Fibroblast of skin of scalp (primary cell): ENCODE measurements around the gene RFXANK.
"Not testable (repeated sequence)": the region's sequence is repeated elsewhere in the genome, so short reads cannot be mapped to it uniquely, and the experiment has no call there.

Source experiments
- DNase-seq: peaks from one replicate; pipeline ENCODE4 v3.0.0-alpha.2; 2013

RFXANK gene

DNA sequence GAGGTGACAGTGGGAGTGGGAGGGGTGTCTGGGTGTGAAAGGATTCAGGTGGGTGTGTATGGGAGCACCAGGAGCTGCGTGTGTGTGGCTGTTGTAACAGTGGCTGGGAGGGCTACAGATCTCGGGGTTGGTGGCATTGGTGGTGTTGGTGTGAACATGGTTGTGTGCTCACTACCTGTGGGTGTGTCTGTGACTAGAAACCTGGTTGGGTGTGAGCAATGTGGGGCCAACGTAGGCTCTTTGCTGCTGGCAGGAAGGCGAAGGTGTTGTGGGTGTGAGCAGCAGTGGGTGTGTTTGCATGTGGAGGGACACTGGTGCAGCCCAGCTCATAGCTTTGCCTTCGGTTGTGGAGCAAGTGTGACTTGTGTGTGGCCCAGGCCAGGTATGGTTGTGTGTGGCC lies 14.9 kb downstream of the RFXANK start:
- DNase-seq, result no peak

DNA sequence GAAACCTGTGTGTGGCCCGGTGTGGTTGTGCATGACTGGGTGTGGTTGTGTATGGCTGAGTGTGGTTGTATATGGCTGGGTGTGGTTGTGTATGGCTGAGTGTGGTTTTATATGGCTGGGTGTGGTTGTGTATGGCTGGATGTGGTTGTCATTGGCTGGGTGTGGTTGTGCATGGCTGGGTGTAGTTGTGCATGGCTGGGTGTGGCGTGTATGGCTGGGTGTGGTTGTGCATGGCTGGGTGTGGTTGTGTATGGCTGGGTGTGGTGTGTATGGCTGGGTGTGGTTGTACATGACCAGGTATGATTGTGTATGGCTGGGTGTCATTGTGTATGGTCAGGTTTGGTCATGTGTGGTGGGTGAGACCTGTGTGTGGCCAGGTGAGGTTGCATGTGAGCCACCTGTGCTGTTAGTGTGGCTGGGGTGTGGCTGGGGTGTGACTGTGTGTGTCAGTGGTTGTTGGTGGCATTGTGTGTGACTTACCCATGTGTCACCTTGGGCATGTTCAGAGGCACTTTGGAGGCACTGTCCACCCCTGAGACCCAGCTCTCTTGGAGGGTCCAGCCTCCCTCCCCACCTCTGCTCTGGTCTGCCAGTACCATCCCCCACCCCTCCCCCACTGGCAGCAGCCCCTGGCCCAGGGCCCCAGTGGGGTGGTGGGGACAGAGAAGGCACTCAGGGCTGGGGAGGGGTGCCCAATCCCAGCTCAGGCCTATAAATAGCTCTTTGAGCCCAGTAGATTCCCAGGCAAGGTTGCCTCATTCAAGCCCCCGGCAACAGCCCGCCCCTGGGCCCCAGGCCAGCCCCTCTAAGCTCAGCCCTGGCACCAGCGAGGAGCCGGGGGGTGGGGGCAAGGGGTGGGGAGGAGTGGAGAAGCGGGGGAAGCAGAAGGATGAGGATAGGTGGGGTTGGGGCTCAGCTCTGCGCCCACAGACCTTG lies 15.8 kb downstream of the RFXANK start:
- DNase-seq, result no peak

DNA sequence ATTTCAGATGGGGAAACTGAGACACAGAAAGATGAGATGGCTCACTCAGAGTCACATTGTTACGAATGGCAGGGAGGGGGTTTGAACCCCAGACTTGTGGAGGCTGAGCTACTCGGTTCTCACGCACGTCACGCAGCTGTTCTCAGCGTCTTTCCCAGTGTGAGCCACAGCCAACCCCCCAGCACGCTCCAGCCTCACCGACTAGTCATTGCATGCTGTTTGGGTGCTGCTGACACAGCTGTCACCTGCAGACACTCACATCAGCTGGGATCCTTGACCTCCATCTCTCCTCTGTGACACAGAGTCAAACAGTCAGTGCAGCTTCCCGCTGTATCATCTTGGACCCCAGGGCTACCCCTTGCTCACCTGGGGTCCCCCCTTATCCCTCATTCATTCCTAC lies 17.3 kb downstream of the RFXANK start:
- DNase-seq, result no peak

DNA sequence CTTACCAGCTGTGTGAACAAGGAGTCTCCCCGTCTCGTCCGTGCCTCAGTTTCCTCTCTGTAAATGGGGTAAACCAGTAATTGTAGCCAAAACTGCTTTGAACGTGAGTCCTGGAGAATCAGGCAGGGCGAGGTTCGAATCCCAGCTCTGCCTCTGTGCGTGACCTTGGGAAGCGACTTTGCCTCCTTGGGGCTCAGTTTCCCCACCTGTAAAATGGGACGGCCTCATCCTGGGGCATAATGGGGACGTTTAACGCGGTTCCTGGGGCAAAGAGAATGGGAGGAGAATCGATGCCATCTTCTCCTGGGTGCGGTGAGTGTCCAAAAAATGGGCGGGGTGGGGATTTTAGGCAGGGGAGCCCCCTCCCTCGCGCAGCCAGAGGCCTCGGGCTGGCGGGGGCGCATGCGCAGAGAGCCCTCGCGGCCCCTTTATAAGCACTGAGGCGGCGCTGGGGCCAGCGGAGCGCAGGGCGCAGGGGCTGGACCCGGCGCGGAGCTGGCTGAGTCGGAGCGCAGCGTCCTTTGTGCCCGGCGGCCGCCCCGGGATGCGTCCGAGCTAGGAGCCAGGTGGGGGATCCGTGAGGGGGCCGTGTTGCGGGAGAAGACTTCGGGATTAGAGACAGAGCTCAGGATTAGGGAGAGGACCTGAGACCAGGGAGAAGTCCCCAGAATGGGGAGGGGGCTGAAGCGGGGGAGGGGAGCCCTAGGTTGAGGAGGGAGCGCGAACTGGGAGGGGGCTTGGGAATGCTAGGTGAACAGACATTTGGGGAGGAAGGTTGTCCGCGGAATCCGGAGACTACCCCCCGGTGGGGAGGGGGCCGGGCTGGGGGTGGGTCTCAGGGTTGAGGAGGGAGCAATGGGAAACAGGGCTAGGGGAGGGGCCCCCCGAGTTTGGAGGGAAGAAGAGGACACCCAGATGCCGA lies 19.7 kb downstream of the RFXANK start, which contains the start of gene NCAN:
Gene NCAN (plus strand): TSS at position 460 of the 922 bp plus-strand sequence. CDS start 4,996 bp downstream, outside the sequence.
- no peak for DNase-seq

DNA sequence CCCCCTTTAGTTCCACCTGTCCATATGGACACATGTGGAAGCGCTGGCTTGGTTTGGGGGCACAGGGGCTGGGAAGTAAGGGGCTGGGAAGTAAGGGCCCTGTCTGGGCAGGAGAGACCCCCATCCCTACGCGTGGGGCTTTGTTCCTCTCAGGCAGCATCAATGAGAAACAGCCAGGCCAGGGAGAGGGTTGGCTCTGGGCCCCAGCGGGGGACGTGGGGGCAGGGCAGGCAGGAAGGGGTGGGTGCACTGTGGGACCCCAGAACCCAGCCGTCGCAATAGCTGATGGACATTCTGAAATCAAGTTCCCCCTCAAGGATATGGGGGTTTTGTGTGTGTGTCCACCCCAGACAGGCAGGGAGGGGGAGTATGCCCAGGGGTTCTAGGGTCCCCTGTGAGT lies 20.9 kb downstream of the RFXANK start:
- DNase-seq, result no peak

DNA sequence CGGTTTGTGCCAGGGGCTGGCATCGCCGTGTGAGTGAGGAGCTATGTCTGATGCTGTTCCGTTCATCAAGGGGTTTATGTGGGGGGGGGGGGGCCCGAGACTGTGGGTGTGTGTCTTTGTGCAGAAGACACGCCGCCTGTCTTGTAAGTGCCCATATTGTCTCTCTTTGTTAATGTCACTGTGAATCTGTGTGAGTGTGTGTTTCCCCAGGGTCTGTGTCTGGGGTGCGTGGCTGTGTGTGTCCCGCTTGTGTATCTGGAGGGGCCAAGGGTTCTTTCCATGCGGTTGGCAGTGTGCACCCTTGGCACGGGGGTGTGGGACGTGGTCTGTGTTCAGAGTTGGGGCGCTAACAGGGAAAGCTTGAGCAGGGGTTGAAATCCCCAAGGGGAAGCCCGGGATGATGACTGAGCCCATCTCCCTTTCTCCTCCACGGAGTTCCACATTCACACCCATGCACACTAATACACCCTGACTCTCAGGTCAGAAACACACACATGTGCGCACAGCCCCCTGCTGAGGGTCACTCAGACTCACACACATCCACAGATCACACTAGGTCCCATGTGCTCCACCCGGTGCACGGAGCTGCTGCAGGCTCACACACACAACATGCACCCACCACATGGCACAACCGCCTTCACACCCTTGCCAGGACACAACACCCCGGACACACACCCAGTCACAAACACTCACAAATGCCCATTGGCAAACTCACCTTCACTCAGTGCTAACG lies 21.5 kb downstream of the RFXANK start:
- DNase-seq, result no peak

DNA sequence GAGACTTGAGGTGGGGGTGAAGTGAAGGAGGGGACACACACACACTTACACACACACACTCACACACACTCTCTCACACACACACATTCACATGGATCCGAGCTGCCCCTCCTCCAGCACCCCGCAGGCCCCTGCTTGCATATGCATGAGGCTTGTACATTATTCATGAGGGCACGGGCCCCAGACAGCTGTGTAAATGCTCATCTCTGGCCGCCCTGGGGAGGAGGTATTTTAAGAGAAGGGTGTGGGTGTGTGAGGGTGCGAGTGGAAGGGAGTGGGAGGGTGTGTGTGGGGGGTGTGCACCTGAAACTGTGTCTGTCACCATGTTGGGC lies 22.1 kb downstream of the RFXANK start:
- DNase-seq, result no peak

DNA sequence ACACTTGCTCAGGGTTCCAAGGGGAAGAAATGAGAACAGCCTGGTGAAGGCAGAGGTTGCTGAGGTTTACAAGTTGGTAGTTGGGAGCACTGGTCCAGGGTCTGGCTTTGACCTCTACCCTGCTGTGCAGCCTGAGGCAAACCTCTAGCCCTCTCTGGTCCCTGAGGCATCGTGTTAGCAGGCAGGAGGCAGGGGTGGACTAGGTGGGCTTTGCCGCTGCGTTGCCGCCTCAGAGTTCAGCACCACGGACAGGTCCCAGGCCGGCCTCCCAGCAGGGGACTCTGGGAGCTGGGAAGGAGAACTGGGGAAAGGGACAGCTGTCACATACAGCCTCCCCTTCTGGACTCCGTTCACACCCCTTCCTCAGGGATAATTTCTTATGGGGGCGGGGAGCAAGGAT lies 22.8 kb downstream of the RFXANK start:
- DNase-seq, result peak; percentile 58

DNA sequence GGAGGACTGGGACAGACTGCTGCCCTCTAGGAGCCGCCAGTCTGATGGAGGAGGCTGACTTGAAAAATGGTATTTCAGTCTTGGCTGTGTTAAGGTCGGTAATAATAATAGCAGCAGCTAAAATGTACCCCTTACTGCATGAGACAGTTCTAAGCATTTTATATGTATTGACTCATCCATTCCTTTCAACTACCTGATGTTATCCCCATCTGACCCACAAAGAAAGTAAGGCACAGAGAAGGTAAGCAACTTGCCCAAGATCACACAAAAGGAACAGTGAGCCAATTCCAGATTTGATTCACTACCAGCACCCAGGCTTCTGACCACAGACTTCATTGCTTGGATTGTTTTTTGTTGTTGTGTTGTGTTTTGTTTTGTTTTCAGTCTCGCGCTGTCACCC lies 23.7 kb downstream of the RFXANK start:
- no peak for DNase-seq

DNA sequence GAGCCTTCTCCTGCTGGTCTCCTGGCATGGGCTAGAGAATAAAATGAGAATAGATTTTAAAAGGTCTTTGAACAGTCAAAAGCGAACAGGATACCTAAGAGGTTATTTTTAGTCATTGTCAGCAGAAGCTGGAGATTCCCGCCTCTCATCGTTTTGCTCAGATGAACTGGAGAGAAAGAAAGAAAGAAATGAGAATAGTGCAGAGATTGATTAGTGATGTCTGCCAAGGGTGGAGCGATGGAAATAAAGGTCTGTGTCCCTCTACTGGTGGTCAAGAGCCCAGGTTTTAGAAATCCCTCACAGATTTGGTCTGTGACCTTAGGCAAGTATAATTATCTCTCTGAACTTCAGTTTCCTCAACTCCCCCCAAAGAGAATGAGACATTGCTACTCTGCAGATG lies 25.0 kb downstream of the RFXANK start:
- peak; percentile 29 for DNase-seq

DNA sequence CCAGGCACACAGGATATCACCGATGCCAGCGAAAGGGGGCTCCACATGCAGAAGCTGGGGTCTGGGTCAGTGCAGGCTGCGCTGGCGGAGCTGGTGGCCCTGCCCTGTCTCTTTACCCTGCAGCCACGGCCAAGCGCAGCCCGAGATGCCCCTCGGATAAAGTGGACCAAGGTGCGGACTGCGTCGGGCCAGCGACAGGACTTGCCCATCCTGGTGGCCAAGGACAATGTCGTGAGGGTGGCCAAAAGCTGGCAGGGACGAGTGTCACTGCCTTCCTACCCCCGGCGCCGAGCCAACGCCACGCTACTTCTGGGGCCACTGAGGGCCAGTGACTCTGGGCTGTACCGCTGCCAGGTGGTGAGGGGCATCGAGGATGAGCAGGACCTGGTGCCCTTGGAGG lies 26.9 kb downstream of the RFXANK start:
- no peak for DNase-seq

DNA sequence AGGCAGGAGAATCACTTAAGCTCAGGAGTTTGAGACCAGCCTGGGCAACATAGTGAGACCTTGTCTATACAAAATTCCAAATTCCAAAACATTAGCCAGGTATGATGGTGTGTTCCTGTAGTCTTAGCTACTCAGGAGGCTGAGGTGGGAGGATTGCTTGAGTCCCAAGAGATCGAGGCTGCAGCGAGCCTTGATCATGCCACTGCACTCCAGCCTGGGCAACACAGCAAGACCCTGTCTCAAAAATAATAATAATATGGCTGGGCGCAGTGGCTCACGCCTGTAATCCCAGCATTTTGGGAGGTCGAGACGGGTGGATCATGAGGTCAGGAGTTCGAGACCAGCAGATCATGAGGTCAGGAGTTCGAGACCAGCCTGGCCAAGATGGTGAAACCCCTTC lies 28.9 kb downstream of the RFXANK start:
- not testable (repeated sequence) for DNase-seq

DNA sequence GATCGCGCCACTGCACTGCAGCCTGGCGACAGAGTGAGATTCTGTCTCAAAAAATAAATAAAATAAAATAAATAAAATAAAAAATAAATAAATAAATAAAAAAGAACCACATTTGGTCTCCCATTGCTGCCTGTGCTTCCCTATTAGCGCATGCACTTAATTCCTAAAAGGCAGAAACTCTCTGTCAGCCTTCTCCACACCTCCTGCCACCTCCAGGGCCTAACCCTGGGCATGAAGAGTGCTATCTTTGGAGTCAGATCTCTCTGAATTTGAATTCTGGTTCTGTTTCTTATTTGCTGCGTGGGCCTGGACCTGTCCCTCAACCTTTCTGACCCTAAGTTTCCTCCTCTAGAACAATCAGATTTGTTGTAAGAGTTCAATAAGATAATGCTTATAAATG lies 31.0 kb downstream of the RFXANK start:
- no peak for DNase-seq

DNA sequence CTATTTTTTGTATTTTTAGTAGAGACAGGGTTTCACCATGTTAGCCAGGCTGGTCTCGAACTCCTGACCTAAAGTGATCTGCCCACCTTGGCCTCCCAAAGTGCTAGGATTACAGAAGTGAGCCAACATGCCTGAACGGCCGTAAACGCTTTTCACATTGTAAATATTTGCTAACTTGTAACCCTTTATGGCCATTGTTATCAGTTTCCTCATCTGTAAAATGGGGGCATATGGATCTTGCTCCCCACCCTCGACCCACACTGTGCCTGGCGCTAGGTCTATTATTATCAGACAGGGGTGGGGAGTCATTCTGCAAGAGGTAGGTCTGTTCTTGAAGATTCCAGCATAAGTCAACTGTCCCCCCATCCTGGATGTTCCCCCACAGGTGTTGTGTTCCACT lies 31.6 kb downstream of the RFXANK start:
- DNase-seq, result no peak

DNA sequence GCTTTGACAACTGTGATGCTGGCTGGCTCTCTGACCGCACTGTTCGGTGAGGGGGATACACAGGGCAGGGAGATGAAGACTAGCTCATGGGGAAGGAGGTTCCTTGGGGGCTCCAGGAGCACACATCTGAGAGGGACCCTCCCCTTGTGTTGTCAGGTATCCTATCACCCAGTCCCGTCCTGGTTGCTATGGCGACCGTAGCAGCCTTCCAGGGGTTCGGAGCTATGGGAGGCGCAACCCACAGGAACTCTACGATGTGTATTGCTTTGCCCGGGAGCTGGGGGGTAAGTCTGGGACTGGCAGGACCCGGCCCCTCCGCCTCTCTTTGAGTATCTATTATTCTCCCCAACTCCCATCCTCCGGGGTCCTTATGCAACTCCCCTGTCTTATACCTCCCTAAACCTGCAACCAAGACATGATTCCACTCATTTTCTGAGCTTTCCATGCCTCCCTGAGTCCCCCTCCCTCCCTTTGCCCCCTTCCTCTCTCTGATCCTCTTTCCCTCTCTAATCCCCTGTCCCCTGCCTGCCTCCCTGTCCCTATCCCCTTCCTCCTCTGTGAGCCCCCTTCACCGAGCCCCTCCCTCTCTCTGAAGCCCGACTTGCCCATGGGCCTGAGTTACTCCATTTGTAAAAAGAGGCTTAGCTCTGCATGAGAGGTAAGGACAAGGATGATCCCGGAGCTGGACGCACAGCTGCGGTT lies 32.2 kb downstream of the RFXANK start:
- DNase-seq, result no peak

DNA sequence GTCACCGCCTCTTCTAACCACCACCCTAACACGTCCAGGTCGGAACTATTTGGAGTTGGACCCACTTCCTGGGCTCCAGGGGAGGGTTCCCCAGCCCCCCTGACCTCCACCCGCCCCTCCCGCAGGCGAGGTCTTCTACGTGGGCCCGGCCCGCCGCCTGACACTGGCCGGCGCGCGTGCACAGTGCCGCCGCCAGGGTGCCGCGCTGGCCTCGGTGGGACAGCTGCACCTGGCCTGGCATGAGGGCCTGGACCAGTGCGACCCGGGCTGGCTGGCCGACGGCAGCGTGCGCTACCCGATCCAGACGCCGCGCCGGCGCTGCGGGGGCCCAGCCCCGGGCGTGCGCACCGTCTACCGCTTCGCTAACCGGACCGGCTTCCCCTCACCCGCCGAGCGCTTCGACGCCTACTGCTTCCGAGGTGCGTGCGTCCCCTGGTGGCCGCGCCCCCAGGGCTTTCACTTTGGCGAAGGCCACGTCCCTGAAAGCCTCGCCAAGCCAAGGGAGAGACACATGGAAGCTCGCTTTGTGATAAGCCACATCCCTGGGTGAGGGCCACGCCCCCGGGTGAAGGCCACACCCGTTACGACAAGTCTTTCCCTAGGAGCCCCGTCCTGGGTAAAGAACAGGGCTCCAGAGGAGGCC lies 32.9 kb downstream of the RFXANK start:
- peak; percentile 58 for DNase-seq

DNA sequence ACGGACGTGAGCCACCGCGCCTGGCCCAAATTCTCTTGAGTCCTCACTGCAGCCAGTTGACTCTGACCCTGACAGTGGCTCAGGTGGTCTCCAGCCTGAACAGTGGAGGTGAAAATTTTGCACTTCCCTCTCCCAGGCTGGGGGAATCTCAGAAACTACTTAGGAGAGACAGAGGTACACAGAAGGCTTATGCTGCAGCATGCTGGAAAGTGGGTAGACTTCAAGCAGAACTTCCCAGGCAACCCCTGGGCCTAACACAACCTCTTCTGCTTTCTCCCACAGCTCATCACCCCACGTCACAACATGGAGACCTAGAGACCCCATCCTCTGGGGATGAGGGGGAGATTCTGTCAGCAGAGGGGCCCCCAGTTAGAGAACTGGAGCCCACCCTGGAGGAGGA lies 34.1 kb downstream of the RFXANK start:
- no peak for DNase-seq

DNA sequence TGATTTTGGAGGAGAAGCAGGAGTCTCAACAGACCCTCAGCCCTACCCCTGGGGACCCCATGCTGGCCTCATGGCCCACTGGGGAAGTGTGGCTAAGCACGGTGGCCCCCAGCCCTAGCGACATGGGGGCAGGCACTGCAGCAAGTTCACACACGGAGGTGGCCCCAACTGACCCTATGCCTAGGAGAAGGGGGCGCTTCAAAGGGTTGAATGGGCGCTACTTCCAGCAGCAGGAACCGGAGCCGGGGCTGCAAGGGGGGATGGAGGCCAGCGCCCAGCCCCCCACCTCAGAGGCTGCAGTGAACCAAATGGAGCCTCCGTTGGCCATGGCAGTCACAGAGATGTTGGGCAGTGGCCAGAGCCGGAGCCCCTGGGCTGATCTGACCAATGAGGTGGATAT lies 34.6 kb downstream of the RFXANK start:
- no peak for DNase-seq

DNA sequence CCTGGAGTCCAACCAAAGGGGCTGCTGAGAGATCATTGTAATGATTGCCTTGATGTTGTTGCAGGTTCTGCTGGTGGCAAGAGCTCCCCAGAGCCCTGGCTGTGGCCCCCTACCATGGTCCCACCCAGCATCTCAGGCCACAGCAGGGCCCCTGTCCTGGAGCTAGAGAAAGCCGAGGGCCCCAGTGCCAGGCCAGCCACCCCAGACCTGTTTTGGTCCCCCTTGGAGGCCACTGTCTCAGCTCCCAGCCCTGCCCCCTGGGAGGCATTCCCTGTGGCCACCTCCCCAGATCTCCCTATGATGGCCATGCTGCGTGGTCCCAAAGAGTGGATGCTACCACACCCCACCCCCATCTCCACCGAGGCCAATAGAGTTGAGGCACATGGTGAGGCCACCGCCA lies 35.2 kb downstream of the RFXANK start:
- no peak for DNase-seq

DNA sequence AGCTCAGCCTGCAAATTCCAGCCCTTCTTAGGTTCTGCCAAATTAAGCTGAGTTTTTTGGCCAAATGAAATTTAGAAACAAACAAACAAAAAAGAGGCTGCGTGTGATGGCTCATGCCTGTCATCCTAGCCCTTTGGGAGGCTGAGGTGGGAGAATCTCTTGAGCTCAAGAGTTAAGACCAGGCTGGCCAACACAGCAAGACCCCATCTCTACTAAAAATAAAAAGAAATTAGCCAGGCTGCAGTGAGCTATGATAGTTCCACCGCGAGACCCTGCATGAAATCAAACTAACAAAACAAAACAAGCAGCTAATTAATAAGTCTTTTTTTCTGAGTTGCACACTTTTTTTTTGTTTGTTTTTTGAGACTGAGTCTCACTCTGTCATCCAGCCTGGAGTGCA lies 37.6 kb downstream of the RFXANK start:
- no peak for DNase-seq

DNA sequence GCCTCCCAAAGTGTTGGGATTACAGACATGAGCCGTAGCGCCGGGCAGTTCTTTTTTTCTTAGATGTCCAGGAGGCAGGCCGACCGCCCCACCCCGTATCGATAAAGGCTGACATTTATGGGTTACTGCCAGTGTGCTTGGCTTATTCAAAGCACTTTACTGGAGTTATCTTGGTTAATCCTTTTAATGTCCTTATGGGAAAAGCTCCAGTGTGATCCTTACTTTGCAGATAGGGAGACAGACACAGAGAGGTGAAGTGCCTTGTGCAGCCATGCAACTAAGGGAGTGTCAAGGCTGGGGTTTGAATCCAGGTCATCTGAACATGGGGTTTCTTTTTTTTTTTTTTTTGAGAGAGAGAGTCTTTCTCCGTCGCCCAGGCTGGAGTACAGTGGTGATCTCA lies 38.9 kb downstream of the RFXANK start:
- no peak for DNase-seq

DNA sequence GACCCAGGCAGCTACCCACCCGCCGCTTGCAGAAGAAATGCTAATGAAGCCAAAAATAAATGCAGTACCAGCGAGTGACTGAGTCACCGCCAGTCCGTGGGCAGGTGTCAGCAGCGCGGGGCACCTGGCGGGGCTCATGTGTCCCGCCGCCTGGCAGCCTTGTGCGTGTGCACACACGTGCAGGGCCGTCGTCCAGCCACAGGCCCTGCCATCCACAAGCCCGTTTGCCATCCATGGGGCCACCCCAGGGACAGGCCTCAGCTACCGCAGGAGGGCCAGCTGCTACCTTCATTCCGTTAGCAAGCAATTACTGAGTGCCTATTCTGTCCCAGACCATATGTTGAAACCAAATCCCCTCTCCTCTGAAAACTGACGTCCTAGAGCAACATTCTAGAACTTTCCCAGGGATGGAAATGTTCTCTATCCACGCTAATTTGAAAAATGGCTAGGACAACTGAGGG lies 40.2 kb downstream of the RFXANK start:
- DNase-seq, result no peak
